K562 (cell line): ENCODE data around the gene NRSN2. TPM values are rescaled to one million over a fixed set of nuclear protein-coding genes. Genes with fewer than 3 reads are reported as not detected.
A peak's percentile ranks its signal among the peaks of the same experiment; 100 is the strongest.

Source experiments
- MAFK ChIP-seq: IDR thresholded peaks from 2 replicates; pipeline ENCODE4 v1.6.1; 2011; ENCODE audit warnings: low read length, improper control_type of control experiment
- RBBP5 ChIP-seq: fragments of 200-600 bp; sonication (generic); IDR thresholded peaks from 2 replicates; pipeline ENCODE4 v1.6.1; 2012; ENCODE audit warnings: borderline replicate concordance, mild to moderate bottlenecking, low read length, control low read depth, inconsistent platforms; ENCODE audit not compliant: insufficient read depth, poor library complexity, severe bottlenecking
- ZBTB40 ChIP-seq, 2 experiments: fragments of 450-650 bp in 1 of 2; sonication (generic) in 1 of 2; formaldehyde crosslinking in 1 of 2; IDR thresholded peaks; 2 replicates each; pipeline versions ENCODE4 v1.7.1 to v1.9.0; 2016 to 2022; ENCODE audit warnings: inconsistent platforms in 1 of 2, mild to moderate bottlenecking in 1 of 2, missing genetic modification reagents in 1 of 2
- ZNF41 ChIP-seq: fragments of 250-450 bp; sonication (Bioruptor Pico); conservative IDR thresholded peaks from 2 replicates; pipeline ENCODE4 v1.4.0; 2020; ENCODE audit warnings: mild to moderate bottlenecking
- polyA plus RNA-seq, 8 experiments: library from polyadenylated mRNA; depleted of rRNA in 4 of 8; stranded (reverse) in 5 of 8; unstranded in 3 of 8; fragments of >200 nt; fragmentation: Nextera tagmentation in 2 of 8; fragmentation: Illumina TruSeq in 1 of 8; extraction: Ambion mirVana in 2 of 8; extraction: Trizol in 1 of 8; gene quantifications; 2 replicates each; pipeline versions ENCODE4 v1.2.1 to v1.2.3, GENCODE V29; 2011 to 2014; ENCODE audit warnings: inconsistent platforms in 1 of 8, missing spikeins in 1 of 8
- total RNA-seq, 7 experiments: library from RNA; depleted of rRNA in 6 of 7; stranded (reverse); fragments of >200 nt in 6 of 7; fragmentation: Illumina TruSeq in 2 of 7; extraction: Trizol in 2 of 7; gene quantifications; 2 replicates each; pipeline versions ENCODE4 v1.2.1 to v1.2.3, GENCODE V29; 2011 to 2021; ENCODE audit warnings: low replicate concordance in 1 of 7

The NRSN2 gene
- total and polyA plus RNA-seq, 9 of the 15 experiments (the other 6 are each of a cell fraction or from before 2014, with no cell fraction given), result 7.5 to 29.7 (median 11.1) TPM

GRCh38 chr20:370977-371754, 24.3 kb downstream of the NRSN2 start (continued):
- TF ChIP-seq ZBTB40 (IDR thresholded peaks at IDR 0.05) (no peak), ZBTB40 (CRISPR knock-in tag; IDR thresholded peaks at IDR 0.05) (no peak), MAFK (peak; percentile 71; the same call in 1 of the 2 replicates), RBBP5 (peak; percentile 27), ZNF41 (CRISPR knock-in tag) (0 out of 2 replicates have a peak, but pooled peaks have one; percentile 7)
